H1 (cell line): ENCODE measurements around the gene TCEA2. TPM values are rescaled to one million over a fixed set of nuclear protein-coding genes. Genes with fewer than 3 reads are reported as not detected.

ENCODE experiments used
- CTCF ChIA-PET: fragments of 300-600 bp; sonication (Branson Sonifier 250); formaldehyde crosslinking; loops from one replicate; lab custom pipeline; 2021; ENCODE audit not compliant: partially characterized antibody; lab: Charles Lee
- POLR2A ChIA-PET: fragments of 300-600 bp; sonication (Branson Sonifier 250); formaldehyde crosslinking; loops from one replicate; lab custom pipeline; 2021; ENCODE audit warnings: inconsistent platforms; ENCODE audit not compliant: partially characterized antibody; lab: Charles Lee
- DNase-seq, 2 experiments: peaks; one replicate each; pipeline versions ENCODE4 v3.0.0 to v3.0.0-alpha.2; 2010 to 2022; ENCODE audit warnings: low spot score in 2 of 2, low read depth in 1 of 2, mixed read lengths in 1 of 2
- FAIRE-seq: peaks from 2 replicates; lab custom pipeline; 2011; peaks lifted over from hg19 to GRCh38; lab: Jason Lieb, UNC
- H2AFZ ChIP-seq: 2 replicates; pipeline ENCODE4 v1.8.1; 2012; ENCODE audit warnings: low read length, inconsistent platforms
- H2AK5ac ChIP-seq: 2 replicates; pipeline ENCODE4 v1.6.1; 2013; ENCODE audit warnings: low read depth, low read length
- H2BK120ac ChIP-seq: replicated peaks from 2 replicates; pipeline ENCODE3; 2013; ENCODE audit warnings: low read depth, low read length, inconsistent platforms
- H2BK12ac ChIP-seq: 2 replicates; pipeline ENCODE4 v1.6.1; 2013; ENCODE audit warnings: low read depth, low read length
- H2BK15ac ChIP-seq: 2 replicates; pipeline ENCODE4 v1.6.1; 2013; ENCODE audit warnings: low read length
- H2BK20ac ChIP-seq: 2 replicates; pipeline ENCODE4 v1.6.1; 2013; ENCODE audit warnings: low read length
- H2BK5ac ChIP-seq: 2 replicates; pipeline ENCODE4 v1.6.1; 2013; ENCODE audit warnings: low read depth, low read length
- H3K14ac ChIP-seq: 2 replicates; pipeline ENCODE4 v1.6.1; 2013; ENCODE audit warnings: inconsistent platforms; ENCODE audit not compliant: insufficient read length
- H3K18ac ChIP-seq: 2 replicates; pipeline ENCODE4 v1.6.1; 2013; ENCODE audit warnings: low read length; ENCODE audit errors: extremely low read depth
- H3K23ac ChIP-seq: 2 replicates; pipeline ENCODE4 v1.6.1; 2013; ENCODE audit warnings: inconsistent platforms; ENCODE audit not compliant: insufficient read length
- H3K23me2 ChIP-seq: 2 replicates; pipeline ENCODE4 v1.6.1; 2013; ENCODE audit warnings: low read depth, low read length
- H3K27ac ChIP-seq: 2 replicates; pipeline ENCODE4 v1.6.1; 2011; ENCODE audit warnings: low read depth, low read length, inconsistent platforms
- H3K27me3 ChIP-seq, 4 experiments: replicated peaks in 1 of 4; 1 replicate in 1 of 4; 2 replicates in 3 of 4; pipeline versions ENCODE4 v1.6.1 to v1.8.1; 2011 to 2013; ENCODE audit warnings: low read length in 3 of 4, mild to moderate bottlenecking in 3 of 4, inconsistent platforms in 2 of 4, mixed read lengths in 2 of 4, moderate library complexity in 1 of 4; ENCODE audit not compliant: control insufficient read depth in 3 of 4, insufficient read depth in 3 of 4; ENCODE audit errors: extremely low read depth in 1 of 4
- H3K36me3 ChIP-seq, 4 experiments: 2 replicates each; pipeline versions ENCODE4 v1.6.1 to v1.8.1; 2011 to 2013; ENCODE audit warnings: mild to moderate bottlenecking in 4 of 4, low read length in 3 of 4, moderate library complexity in 2 of 4, control low read depth in 1 of 4, inconsistent platforms in 1 of 4; ENCODE audit not compliant: insufficient read depth in 4 of 4, control insufficient read depth in 2 of 4
- H3K4ac ChIP-seq: replicated peaks from 2 replicates; pipeline ENCODE3; 2013; ENCODE audit warnings: low read length, low read depth, mixed read lengths, inconsistent platforms; ENCODE audit not compliant: insufficient read length
- H3K4me1 ChIP-seq, 4 experiments: replicated peaks in 1 of 4; 1 replicate in 1 of 4; 2 replicates in 3 of 4; pipeline versions ENCODE4 v1.6.1 to v1.8.1; 2011 to 2013; ENCODE audit warnings: low read length in 3 of 4, inconsistent platforms in 2 of 4, mixed read lengths in 1 of 4; ENCODE audit not compliant: insufficient read depth in 4 of 4, control insufficient read depth in 3 of 4
- H3K4me2 ChIP-seq, 2 experiments: 2 replicates each; pipeline versions ENCODE4 v1.6.1 to v1.8.1; 2011 to 2013; ENCODE audit warnings: low read depth in 2 of 2, low read length in 2 of 2, control low read depth in 1 of 2, inconsistent platforms in 1 of 2, mild to moderate bottlenecking in 1 of 2; ENCODE audit not compliant: insufficient read depth in 1 of 2
- H3K4me3 ChIP-seq, 4 experiments: fragments of 200-600, 300-600 bp in 1 of 4; sonication (generic), shearing (Covaris generic), sonication (Bioruptor Twin) in 1 of 4; 2 replicates each; pipeline versions ENCODE4 v1.5.1 to v1.8.1; 2011 to 2016; ENCODE audit warnings: low read length in 4 of 4, low read depth in 3 of 4, control low read depth in 2 of 4, inconsistent platforms in 2 of 4, mild to moderate bottlenecking in 2 of 4, mixed read lengths in 1 of 4, moderate library complexity in 1 of 4; ENCODE audit not compliant: insufficient read depth in 2 of 4; ENCODE audit errors: extremely low read depth in 1 of 4
- H3K56ac ChIP-seq: replicated peaks from 2 replicates; pipeline ENCODE3; 2013; ENCODE audit warnings: low read depth, mild to moderate bottlenecking, mixed read lengths, low read length, inconsistent platforms; ENCODE audit not compliant: insufficient read length
- H3K79me1 ChIP-seq: 2 replicates; pipeline ENCODE4 v1.6.1; 2013; ENCODE audit warnings: low read depth, low read length, control low read depth
- H3K79me2 ChIP-seq, 2 experiments: 2 replicates each; pipeline versions ENCODE4 v1.6.1 to v1.8.1; 2012 to 2013; ENCODE audit warnings: low read length in 2 of 2, mild to moderate bottlenecking in 2 of 2, inconsistent platforms in 1 of 2; ENCODE audit not compliant: insufficient read depth in 2 of 2, control insufficient read depth in 1 of 2
- H3K9ac ChIP-seq, 4 experiments: replicated peaks in 1 of 4; 1 replicate in 1 of 4; 2 replicates in 3 of 4; pipeline versions ENCODE4 v1.6.1 to v1.8.1; 2011 to 2013; ENCODE audit warnings: low read depth in 3 of 4, low read length in 3 of 4, control low read depth in 2 of 4, mild to moderate bottlenecking in 2 of 4, moderate library complexity in 2 of 4, inconsistent platforms in 1 of 4; ENCODE audit errors: extremely low read depth in 1 of 4
- H3K9me3 ChIP-seq, 2 experiments: 2 replicates each; pipeline versions ENCODE4 v1.6.1 to v1.8.1; 2012 to 2013; ENCODE audit warnings: mild to moderate bottlenecking in 2 of 2, moderate library complexity in 2 of 2, control low read depth in 1 of 2, inconsistent platforms in 1 of 2, low read depth in 1 of 2, low read length in 1 of 2, mixed read lengths in 1 of 2; ENCODE audit not compliant: insufficient read depth in 2 of 2
- H4K20me1 ChIP-seq, 2 experiments: replicated peaks in 1 of 2; 2 replicates each; pipeline versions ENCODE3 to v1.8.1; 2011 to 2013; ENCODE audit warnings: inconsistent platforms in 2 of 2, low read length in 2 of 2, mild to moderate bottlenecking in 1 of 2; ENCODE audit not compliant: insufficient read depth in 2 of 2, control insufficient read depth in 1 of 2
- H4K5ac ChIP-seq: 2 replicates; pipeline ENCODE4 v1.6.1; 2013; ENCODE audit warnings: low read length, low read depth, mixed read lengths, inconsistent platforms; ENCODE audit not compliant: insufficient read length
- H4K8ac ChIP-seq: 2 replicates; pipeline ENCODE4 v1.8.0; 2013; ENCODE audit warnings: mild to moderate bottlenecking, moderate library complexity, low read length, inconsistent platforms; ENCODE audit not compliant: insufficient read depth; ENCODE audit errors: extremely low read depth
- H4K91ac ChIP-seq: replicated peaks from 2 replicates; pipeline ENCODE3; 2013; ENCODE audit warnings: low read length, mixed read lengths, inconsistent platforms; ENCODE audit not compliant: insufficient read length
- EZH2 ChIP-seq: fragments of 200-600 bp; sonication (generic); IDR thresholded peaks from 2 replicates; pipeline ENCODE4 v1.7.1; 2012; ENCODE audit warnings: low read depth, mild to moderate bottlenecking, moderate library complexity, low read length, inconsistent platforms; ENCODE audit not compliant: severe bottlenecking
- GABPA ChIP-seq: IDR thresholded peaks from 2 replicates; pipeline ENCODE4 v1.6.1; 2011; ENCODE audit warnings: mild to moderate bottlenecking, low read length, moderate library complexity, borderline replicate concordance; ENCODE audit not compliant: insufficient read depth
- KDM1A ChIP-seq: fragments of 200-600, 300-600 bp; sonication (generic); IDR thresholded peaks from 2 replicates; pipeline ENCODE4 v1.7.1; 2016; ENCODE audit warnings: mild to moderate bottlenecking, low read length, borderline replicate concordance
- NRF1 ChIP-seq: IDR thresholded peaks from 2 replicates; pipeline ENCODE4 v1.6.1; 2011; ENCODE audit warnings: mild to moderate bottlenecking, low read depth, low read length, improper control_type of control experiment
- PHF8 ChIP-seq: fragments of 200-600 bp; sonication (generic); conservative IDR thresholded peaks from 2 replicates; pipeline ENCODE4 v1.7.1; 2012; ENCODE audit warnings: low read depth, mild to moderate bottlenecking, inconsistent platforms, low read length, moderate library complexity
- POLR2AphosphoS5 ChIP-seq: IDR thresholded peaks from 2 replicates; pipeline ENCODE4 v1.6.1; 2011; ENCODE audit warnings: low read depth, low read length
- RBBP5 ChIP-seq: IDR thresholded peaks from 2 replicates; pipeline ENCODE4 v1.7.1; 2012; ENCODE audit warnings: low read depth, mild to moderate bottlenecking, inconsistent platforms, low read length, moderate library complexity, borderline replicate concordance
- RFX5 ChIP-seq: IDR thresholded peaks from 2 replicates; pipeline ENCODE4 v1.6.1; 2011; ENCODE audit warnings: low read depth, low read length, improper control_type of control experiment, borderline replicate concordance
- SAP30 ChIP-seq: fragments of 300-600 bp; sonication (generic); IDR thresholded peaks from 2 replicates; pipeline ENCODE4 v1.7.1; 2012; ENCODE audit warnings: low read length, moderate library complexity, mild to moderate bottlenecking, inconsistent platforms; ENCODE audit not compliant: insufficient read depth, insufficient replicate concordance
- TAF7 ChIP-seq: optimal IDR thresholded peaks from 2 replicates; pipeline ENCODE3; 2011; ENCODE audit warnings: low read depth, mild to moderate bottlenecking, inconsistent platforms, low read length, moderate library complexity, borderline replicate concordance
- WGBS, 2 experiments: shearing (Covaris generic) in 1 of 2; methylation state at CpG; one replicate each; pipeline versions ENCODE4 v1.1.6 to v1.1.7; 2013 to 2015; ENCODE audit warnings: low lambda C conversion rate in 2 of 2, mixed read lengths in 2 of 2, inconsistent platforms in 1 of 2, low coverage in 1 of 2, missing lambda C conversion rate in 1 of 2; ENCODE audit not compliant: insufficient replicate concordance in 2 of 2, insufficient coverage in 1 of 2, insufficient read length in 1 of 2; ENCODE audit errors: extremely low coverage in 1 of 2, missing lambda C conversion rate in 1 of 2; 5-methylcytosine and 5-hydroxymethylcytosine counted together
- polyA plus RNA-seq, 7 experiments: library from polyadenylated mRNA; depleted of rRNA in 3 of 7; stranded (reverse) in 5 of 7; unstranded in 2 of 7; fragments of >200 nt in 5 of 7; fragments of 200-250 nt in 2 of 7; gene quantifications; 1 replicate in 5 of 7; 2 replicates in 1 of 7; 4 replicates in 1 of 7; pipeline versions ENCODE4 v1.2.1 to v1.2.3, GENCODE V29; 2011 to 2013; ENCODE audit warnings: missing spikeins in 2 of 7, mixed read lengths in 2 of 7
- total RNA-seq: library from RNA; stranded (reverse); fragmentation: NEBNext Ultra II Directional; extraction: Animal tissue kit (Norgen Biotek cat#: 25700); gene quantifications from 2 replicates; pipeline ENCODE4 v1.2.1, GENCODE V29; 2021

Gene TCEA2
- total and polyA plus RNA-seq, 2 of the 8 experiments (the other 6 are each of a cell fraction or from before 2014, with no cell fraction given) = 41.4 to 42.3 TPM

- Histone ChIP-seq H3K4me1 (peaks cover 0 to 27% (median 17%) of the 10 kb centered on the region in 4 experiments; a peak in 6 of 7 replicates), H3K9me3 (no peaks in the 10 kb centered on the region), H3K23ac (no peak overlapping the region), H4K91ac (no peak overlapping the region), H3K79me1 (no peaks in the 10 kb centered on the region; the same call in 1 of the 2 replicates), H3K27ac (no peak overlapping the region), H2AFZ (no peak overlapping the region), H4K20me1 (peaks cover 0 to 1% of the 10 kb centered on the region in 2 experiments), H3K36me3 (no peaks in the 10 kb centered on the region; a peak in 1 of 8 replicates), H3K4ac (no peak overlapping the region), H3K18ac (no peak overlapping the region), H3K9ac (no peak overlapping the region), H3K4me2 (no peak overlapping the region), H2BK15ac (no peak overlapping the region), H3K27me3 (peaks cover 16 to 69% (median 54%) of the 10 kb centered on the region in 4 experiments), H4K5ac (no peak overlapping the region), H3K23me2 (peaks cover 3% of the 10 kb centered on the region; the same call in 1 of the 2 replicates), H3K79me2 (no peaks in the 10 kb centered on the region), H3K14ac (no peak overlapping the region), H2BK120ac (no peak overlapping the region), H2BK12ac (peak overlapping the region; percentile 39; the same call in 1 of the 2 replicates), H3K4me3 (no peak overlapping the region), H4K8ac (no peak overlapping the region), H2BK5ac (no peak overlapping the region), H3K56ac (no peak overlapping the region), H2BK20ac (no peak overlapping the region), H2AK5ac (0 out of 2 replicates have a peak overlapping the region, but pooled peaks have one; percentile 54)
- DNase-seq (no peak), FAIRE-seq (no peak)
- POLR2A ChIA-PET = interaction anchor here (0.7 to 3.5 kb wide), 7 partner anchors 12 to 40 kb away, joined by 3 to 24 read pairs (median 4); no protein-coding TSS in a partner anchor
- CTCF ChIA-PET = interaction anchor here (0.6 to 7.3 kb wide), 23 partner anchors 9 to 219 kb away, joined by 3 to 73 read pairs (median 4); partner anchors contain the start of genes LKAAEAR1, OPRL1, PRPF6 and RGS19
- WGBS, 2 experiments = 87% methylated on average over 12 of the region's 12 CpGs; no CpG with 5 or more reads in 1 of the 2 experiments
- no peak for TF ChIP-seq RFX5
- no peak for TF ChIP-seq PHF8
- TF ChIP-seq POLR2AphosphoS5 = no peak
- no peak for TF ChIP-seq GABPA
- no peak for TF ChIP-seq KDM1A
- TF ChIP-seq TAF7 = no peak
- no peak for TF ChIP-seq RBBP5
- no peak for TF ChIP-seq EZH2
- TF ChIP-seq NRF1 = no peak
- no peak for TF ChIP-seq SAP30
Measured at GRCh38 chr20:64040231-64041039, 22.6 kb upstream of the TCEA2 start.
